GM23248 (cell line): ENCODE data around the gene WFDC1.

Experiments used
- EZH2 ChIP-seq: fragments of 200-600 bp; sonication (generic); IDR thresholded peaks from 2 replicates; pipeline ENCODE4 v1.6.1; 2018; ENCODE audit warnings: antibody characterized with exemption, mild to moderate bottlenecking; ENCODE audit not compliant: insufficient read depth, poor library complexity, severe bottlenecking
- EZH2phosphoT487 ChIP-seq: fragments of 200-600 bp; sonication (generic); IDR thresholded peaks from 2 replicates; pipeline ENCODE4 v1.6.1; 2018; ENCODE audit warnings: antibody characterized with exemption, moderate library complexity, mild to moderate bottlenecking, low read depth; ENCODE audit not compliant: insufficient read depth

DNA sequence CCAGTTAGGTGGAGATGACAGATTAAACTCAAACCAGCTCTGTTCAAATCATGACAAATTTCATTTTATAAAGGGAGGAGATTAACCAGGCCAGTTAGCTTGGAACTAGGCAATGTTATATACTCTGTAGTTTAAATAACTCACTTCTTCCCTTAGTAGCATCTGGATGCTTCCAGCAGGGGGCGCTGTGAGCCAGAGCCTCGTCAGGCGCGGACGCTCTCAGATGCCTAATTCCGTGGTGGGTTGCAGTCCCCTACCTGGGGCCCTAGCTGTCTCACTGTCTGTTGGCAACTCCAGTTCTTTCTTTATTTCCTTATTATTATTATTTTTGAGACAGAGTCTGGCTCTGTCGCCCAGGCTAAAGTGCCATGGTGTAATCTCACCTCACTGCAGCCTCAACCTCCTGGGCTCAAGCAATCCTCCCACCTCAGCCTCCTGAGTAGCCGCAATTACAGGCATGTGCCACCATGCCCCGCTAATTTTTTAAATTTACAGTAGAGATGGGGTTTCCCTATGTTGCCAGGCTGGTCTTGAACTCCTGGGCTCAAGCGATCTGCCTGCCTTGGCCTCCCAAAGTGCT, 17.3 kb upstream of the WFDC1 start:
- TF ChIP-seq EZH2 (no peak), EZH2phosphoT487 (no peak)
